Mesenchymal stem cell (in vitro differentiated cells and primary cell): ENCODE data around the gene CHIA.
A peak's percentile ranks its signal among the peaks of the same experiment; 100 is the strongest.

ENCODE experiments used
- DNase-seq: peaks from one replicate; pipeline ENCODE4 v3.0.0-alpha.2; 2013
- H2AFZ ChIP-seq: one replicate; pipeline ENCODE4 v1.6.1; 2013; ENCODE audit warnings: low read depth, mild to moderate bottlenecking, control low read depth, inconsistent platforms, low read length, moderate library complexity
- H2AK5ac ChIP-seq: 2 replicates; pipeline ENCODE4 v1.6.1; 2013; ENCODE audit warnings: low read length, moderate library complexity, mild to moderate bottlenecking, inconsistent platforms; ENCODE audit not compliant: severe bottlenecking
- H2BK120ac ChIP-seq: one replicate; pipeline ENCODE4 v1.6.1; 2013; ENCODE audit warnings: low read depth, mild to moderate bottlenecking, inconsistent platforms, low read length, moderate library complexity
- H2BK12ac ChIP-seq, 2 experiments: one replicate each; pipeline ENCODE4 v1.6.1; 2013; ENCODE audit warnings: inconsistent platforms in 2 of 2, low read length in 2 of 2, mild to moderate bottlenecking in 2 of 2, moderate library complexity in 2 of 2, control low read depth in 1 of 2
- H2BK15ac ChIP-seq: one replicate; pipeline ENCODE4 v1.6.1; 2013; ENCODE audit warnings: mild to moderate bottlenecking, low read depth, inconsistent platforms; ENCODE audit not compliant: poor library complexity, severe bottlenecking
- H2BK5ac ChIP-seq: 2 replicates; pipeline ENCODE4 v1.6.1; 2013; ENCODE audit warnings: low read depth, mild to moderate bottlenecking, low read length, control low read depth, inconsistent platforms; ENCODE audit not compliant: poor library complexity, severe bottlenecking
- H3K14ac ChIP-seq, 2 experiments: one replicate each; pipeline ENCODE4 v1.6.1; 2013; ENCODE audit warnings: inconsistent platforms in 2 of 2, low read length in 2 of 2, control low read depth in 1 of 2, mild to moderate bottlenecking in 1 of 2, moderate library complexity in 1 of 2
- H3K18ac ChIP-seq, 2 experiments: one replicate each; pipeline ENCODE4 v1.6.1; 2013; ENCODE audit warnings: inconsistent platforms in 2 of 2, low read length in 2 of 2, control low read depth in 1 of 2, low read depth in 1 of 2, mild to moderate bottlenecking in 1 of 2
- H3K23ac ChIP-seq, 2 experiments: one replicate each; pipeline ENCODE4 v1.6.1; 2013; ENCODE audit warnings: inconsistent platforms in 2 of 2, low read length in 2 of 2, mild to moderate bottlenecking in 2 of 2, moderate library complexity in 2 of 2, control low read depth in 1 of 2
- H3K27ac ChIP-seq: 2 replicates; pipeline ENCODE4 v1.5.1; 2013; ENCODE audit warnings: mild to moderate bottlenecking, moderate library complexity, low read length, control low read depth, inconsistent platforms; ENCODE audit not compliant: poor library complexity, severe bottlenecking
- H3K27me3 ChIP-seq, 2 experiments: 2 replicates each; pipeline versions ENCODE4 v1.6.1 to v1.7.0; 2013; ENCODE audit warnings: low read length in 2 of 2, mild to moderate bottlenecking in 2 of 2, moderate library complexity in 2 of 2, control low read depth in 1 of 2, inconsistent platforms in 1 of 2; ENCODE audit not compliant: control insufficient read depth in 1 of 2, insufficient read depth in 1 of 2
- H3K36me3 ChIP-seq, 2 experiments: 2 replicates each; pipeline versions ENCODE4 v1.6.1 to v1.7.0; 2013; ENCODE audit warnings: low read length in 2 of 2, control low read depth in 1 of 2, inconsistent platforms in 1 of 2, low read depth in 1 of 2, mild to moderate bottlenecking in 1 of 2; ENCODE audit not compliant: insufficient read depth in 2 of 2, control insufficient read depth in 1 of 2
- H3K4ac ChIP-seq, 2 experiments: one replicate each; pipeline ENCODE4 v1.6.1; 2013; ENCODE audit warnings: inconsistent platforms in 2 of 2, low read length in 2 of 2, mild to moderate bottlenecking in 2 of 2, moderate library complexity in 2 of 2, control low read depth in 1 of 2, low read depth in 1 of 2
- H3K4me1 ChIP-seq: 2 replicates; pipeline ENCODE4 v1.6.1; 2013; ENCODE audit warnings: low read depth, low read length, control low read depth; ENCODE audit not compliant: control insufficient read depth, insufficient read depth
- H3K4me2 ChIP-seq: 2 replicates; pipeline ENCODE4 v1.6.1; 2013; ENCODE audit warnings: low read length, mild to moderate bottlenecking, inconsistent platforms; ENCODE audit not compliant: poor library complexity, severe bottlenecking
- H3K4me3 ChIP-seq, 2 experiments: 2 replicates each; pipeline versions ENCODE4 v1.5.1 to v1.7.0; 2013; ENCODE audit warnings: low read length in 2 of 2, mild to moderate bottlenecking in 2 of 2, control low read depth in 1 of 2, low read depth in 1 of 2; ENCODE audit not compliant: insufficient read depth in 1 of 2
- H3K79me1 ChIP-seq: replicated peaks from 2 replicates; pipeline ENCODE4 v1.6.1; 2013; ENCODE audit warnings: mild to moderate bottlenecking, control low read depth, low read length, inconsistent platforms; ENCODE audit not compliant: poor library complexity, severe bottlenecking
- H3K9ac ChIP-seq: 2 replicates; pipeline ENCODE4 v1.7.0; 2013; ENCODE audit warnings: mild to moderate bottlenecking, low read length, moderate library complexity
- H3K9me3 ChIP-seq: 2 replicates; pipeline ENCODE4 v1.7.0; 2013; ENCODE audit warnings: mild to moderate bottlenecking, low read length; ENCODE audit not compliant: control insufficient read depth
- H4K8ac ChIP-seq: one replicate; pipeline ENCODE4 v1.6.1; 2013; ENCODE audit warnings: inconsistent platforms, mild to moderate bottlenecking, low read length, moderate library complexity
- H4K91ac ChIP-seq: one replicate; pipeline ENCODE4 v1.6.1; 2013; ENCODE audit warnings: mild to moderate bottlenecking, low read length, inconsistent platforms
- WGBS: methylation state at CpG from one replicate; pipeline ENCODE4 v1.1.7; 2013; ENCODE audit warnings: mixed read lengths; 5-methylcytosine and 5-hydroxymethylcytosine counted together

The CHIA gene

GRCh38 chr1:111256988-111257658 lies 33.5 kb upstream of the CHIA start:
- no peak overlapping the region for H2BK15ac ChIP-seq
- no peak for DNase-seq
- H3K23ac ChIP-seq = no peak overlapping the region
- no peak overlapping the region for H3K9ac ChIP-seq
- peaks cover 19 to 28% of the 10 kb centered on the region in 2 experiments for H3K27me3 ChIP-seq
- no peak overlapping the region for H4K8ac ChIP-seq
- 69% methylated on average over 7 of the region's 8 CpGs for WGBS
- H3K4me2 ChIP-seq = no peak overlapping the region
- no peak overlapping the region for H4K91ac ChIP-seq
- no peaks in the 10 kb centered on the region for H3K36me3 ChIP-seq
- H2BK5ac ChIP-seq = no peak overlapping the region
- H3K4me3 ChIP-seq = no peak overlapping the region
- no peak overlapping the region for H3K14ac ChIP-seq
- H3K9me3 ChIP-seq = no peaks in the 10 kb centered on the region
- H2BK120ac ChIP-seq = no peak overlapping the region
- no peak overlapping the region for H2AFZ ChIP-seq
- no peak overlapping the region for H3K18ac ChIP-seq
- H2BK12ac ChIP-seq = no peak overlapping the region
- no peak overlapping the region for H2AK5ac ChIP-seq
- H3K4ac ChIP-seq = no peak overlapping the region
- H3K4me1 ChIP-seq = no peaks in the 10 kb centered on the region
- no peak overlapping the region for H3K27ac ChIP-seq
- no peaks in the 10 kb centered on the region for H3K79me1 ChIP-seq

GRCh38 chr1:111267801-111268508 lies 22.7 kb upstream of the CHIA start:
- 68% methylated on average over 4 of the region's 4 CpGs for WGBS
- no peaks in the 10 kb centered on the region for H3K4me1 ChIP-seq
- no peak overlapping the region for H3K9ac ChIP-seq
- H3K9me3 ChIP-seq = peaks cover 11% of the 10 kb centered on the region
- H3K18ac ChIP-seq = no peak overlapping the region
- H2BK15ac ChIP-seq = no peak overlapping the region
- H4K8ac ChIP-seq = no peak overlapping the region
- H2AFZ ChIP-seq = no peak overlapping the region
- H3K27me3 ChIP-seq = peaks cover 18 to 21% of the 10 kb centered on the region in 2 experiments
- H2BK12ac ChIP-seq = no peak overlapping the region
- no peak overlapping the region for H3K27ac ChIP-seq
- H3K4ac ChIP-seq = no peak overlapping the region
- no peaks in the 10 kb centered on the region for H3K36me3 ChIP-seq
- H3K4me3 ChIP-seq = no peak overlapping the region
- H2BK5ac ChIP-seq = no peak overlapping the region
- H4K91ac ChIP-seq = no peak overlapping the region
- H3K23ac ChIP-seq = no peak overlapping the region
- no peak for DNase-seq
- H3K14ac ChIP-seq = no peak overlapping the region
- no peak overlapping the region for H2BK120ac ChIP-seq
- no peak overlapping the region for H3K4me2 ChIP-seq
- no peaks in the 10 kb centered on the region for H3K79me1 ChIP-seq
- no peak overlapping the region for H2AK5ac ChIP-seq

DNA sequence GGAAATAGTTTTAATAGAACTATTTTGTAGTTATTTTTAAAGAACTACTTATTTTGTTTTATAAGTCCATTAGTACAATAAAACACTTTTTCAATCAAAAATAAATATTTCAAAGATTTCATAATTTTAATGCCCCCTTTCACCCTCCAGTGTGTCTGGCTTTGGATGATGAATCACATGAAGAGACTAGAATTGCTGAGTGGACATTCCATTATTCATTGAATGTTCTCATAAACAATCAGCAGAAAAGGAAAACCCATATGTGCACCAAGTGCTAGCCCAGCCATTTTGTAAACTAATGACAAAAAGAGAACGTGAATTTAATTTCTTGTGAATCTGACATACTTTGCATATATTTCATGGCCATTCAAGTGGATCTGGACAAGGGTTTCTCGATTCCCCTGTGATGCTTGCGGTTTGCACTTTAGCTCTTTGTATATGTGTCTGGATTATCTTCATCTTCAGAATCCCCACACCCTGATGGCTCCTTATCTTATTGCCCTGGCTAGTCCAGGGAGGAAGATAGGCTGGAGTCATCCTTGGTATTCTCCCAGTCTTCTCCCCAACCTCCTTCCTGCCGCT lies 20.7 kb upstream of the CHIA start:
- no peaks in the 10 kb centered on the region for H3K4me1 ChIP-seq
- no peak overlapping the region for H3K4ac ChIP-seq
- H3K4me3 ChIP-seq = no peak overlapping the region
- H2BK5ac ChIP-seq = no peak overlapping the region
- H4K8ac ChIP-seq = no peak overlapping the region
- no peaks in the 10 kb centered on the region for H3K79me1 ChIP-seq
- H2BK120ac ChIP-seq = no peak overlapping the region
- no peak overlapping the region for H2BK15ac ChIP-seq
- no peak overlapping the region for H3K27ac ChIP-seq
- peaks cover 18 to 21% of the 10 kb centered on the region in 2 experiments for H3K27me3 ChIP-seq
- no peak overlapping the region for H2AK5ac ChIP-seq
- no peak overlapping the region for H2BK12ac ChIP-seq
- WGBS = 90% methylated on average over 3 of the region's 4 CpGs
- DNase-seq = no peak
- H3K18ac ChIP-seq = no peak overlapping the region
- no peak overlapping the region for H3K23ac ChIP-seq
- no peak overlapping the region for H2AFZ ChIP-seq
- no peak overlapping the region for H4K91ac ChIP-seq
- no peak overlapping the region for H3K4me2 ChIP-seq
- H3K9ac ChIP-seq = no peak overlapping the region
- peaks cover 8% of the 10 kb centered on the region for H3K9me3 ChIP-seq
- no peaks in the 10 kb centered on the region for H3K36me3 ChIP-seq
- H3K14ac ChIP-seq = no peak overlapping the region

GRCh38 chr1:111270771-111271463 lies 19.7 kb upstream of the CHIA start:
- no peak for DNase-seq
- WGBS = 63% methylated on average over 40 of the region's 40 CpGs
- Histone ChIP-seq H3K4ac (no peak overlapping the region), H3K18ac (no peak overlapping the region), H3K27me3 (peaks cover 18 to 21% of the 10 kb centered on the region in 2 experiments), H3K79me1 (no peaks in the 10 kb centered on the region), H3K4me1 (no peaks in the 10 kb centered on the region), H3K4me2 (no peak overlapping the region), H3K9ac (no peak overlapping the region), H3K4me3 (peak overlapping the region in 1 of 2 experiments; percentile 51), H3K9me3 (peaks cover 2% of the 10 kb centered on the region), H3K36me3 (no peaks in the 10 kb centered on the region), H4K8ac (no peak overlapping the region), H2BK120ac (no peak overlapping the region), H4K91ac (no peak overlapping the region), H2BK12ac (no peak overlapping the region), H2BK15ac (no peak overlapping the region), H2AFZ (no peak overlapping the region), H3K27ac (no peak overlapping the region), H3K14ac (peak overlapping the region in 1 of 2 experiments; percentile 22), H2AK5ac (no peak overlapping the region), H3K23ac (peak overlapping the region in 1 of 2 experiments; percentile 59), H2BK5ac (no peak overlapping the region)
